GM12873 (cell line): Measurements from ENCODE around the gene CAMKK2.

Source experiments
- TF ChIP-seq, protein P1 (sequence below): IDR thresholded peaks from 2 replicates; pipeline ENCODE4 v1.5.1; 2012; ENCODE audit warnings: low read depth, mild to moderate bottlenecking, moderate library complexity, low read length, control low read depth; ENCODE audit not compliant: insufficient read depth; ENCODE audit errors: missing control alignments

CAMKK2 gene

DNA sequence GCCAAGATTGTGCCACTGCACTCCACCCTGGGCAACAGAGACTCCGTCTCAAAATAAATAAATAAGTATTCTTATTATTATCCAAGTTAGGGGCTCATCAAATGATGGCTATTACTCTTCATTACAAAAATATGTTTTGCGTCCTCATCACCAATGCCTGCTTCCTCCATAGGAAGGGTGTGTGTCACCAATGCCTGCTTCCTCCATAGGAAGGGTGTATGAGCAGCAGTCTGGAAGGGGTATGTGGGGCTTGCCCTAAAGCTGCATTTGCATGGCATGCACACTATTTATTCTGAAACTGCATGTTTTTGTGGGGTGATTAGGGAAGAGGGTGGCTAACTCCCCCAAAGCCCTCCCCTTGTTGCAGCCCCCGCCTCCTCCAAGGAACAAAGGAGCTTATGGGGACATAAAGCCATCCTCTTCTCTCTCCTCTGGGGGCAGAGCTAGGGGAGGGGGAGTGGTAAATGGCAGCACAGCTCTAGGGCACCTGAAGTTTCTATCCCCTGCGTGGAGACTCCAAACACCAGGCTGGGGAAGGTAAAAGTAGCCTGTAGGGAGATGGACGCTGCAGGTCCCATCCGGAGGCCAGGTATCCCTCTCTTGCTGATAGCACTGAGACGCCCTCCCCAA is 1.3 kb downstream of the CAMKK2 start:
- TF ChIP-seq, protein P1, sequence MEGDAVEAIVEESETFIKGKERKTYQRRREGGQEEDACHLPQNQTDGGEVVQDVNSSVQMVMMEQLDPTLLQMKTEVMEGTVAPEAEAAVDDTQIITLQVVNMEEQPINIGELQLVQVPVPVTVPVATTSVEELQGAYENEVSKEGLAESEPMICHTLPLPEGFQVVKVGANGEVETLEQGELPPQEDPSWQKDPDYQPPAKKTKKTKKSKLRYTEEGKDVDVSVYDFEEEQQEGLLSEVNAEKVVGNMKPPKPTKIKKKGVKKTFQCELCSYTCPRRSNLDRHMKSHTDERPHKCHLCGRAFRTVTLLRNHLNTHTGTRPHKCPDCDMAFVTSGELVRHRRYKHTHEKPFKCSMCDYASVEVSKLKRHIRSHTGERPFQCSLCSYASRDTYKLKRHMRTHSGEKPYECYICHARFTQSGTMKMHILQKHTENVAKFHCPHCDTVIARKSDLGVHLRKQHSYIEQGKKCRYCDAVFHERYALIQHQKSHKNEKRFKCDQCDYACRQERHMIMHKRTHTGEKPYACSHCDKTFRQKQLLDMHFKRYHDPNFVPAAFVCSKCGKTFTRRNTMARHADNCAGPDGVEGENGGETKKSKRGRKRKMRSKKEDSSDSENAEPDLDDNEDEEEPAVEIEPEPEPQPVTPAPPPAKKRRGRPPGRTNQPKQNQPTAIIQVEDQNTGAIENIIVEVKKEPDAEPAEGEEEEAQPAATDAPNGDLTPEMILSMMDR = peak; percentile 12

DNA sequence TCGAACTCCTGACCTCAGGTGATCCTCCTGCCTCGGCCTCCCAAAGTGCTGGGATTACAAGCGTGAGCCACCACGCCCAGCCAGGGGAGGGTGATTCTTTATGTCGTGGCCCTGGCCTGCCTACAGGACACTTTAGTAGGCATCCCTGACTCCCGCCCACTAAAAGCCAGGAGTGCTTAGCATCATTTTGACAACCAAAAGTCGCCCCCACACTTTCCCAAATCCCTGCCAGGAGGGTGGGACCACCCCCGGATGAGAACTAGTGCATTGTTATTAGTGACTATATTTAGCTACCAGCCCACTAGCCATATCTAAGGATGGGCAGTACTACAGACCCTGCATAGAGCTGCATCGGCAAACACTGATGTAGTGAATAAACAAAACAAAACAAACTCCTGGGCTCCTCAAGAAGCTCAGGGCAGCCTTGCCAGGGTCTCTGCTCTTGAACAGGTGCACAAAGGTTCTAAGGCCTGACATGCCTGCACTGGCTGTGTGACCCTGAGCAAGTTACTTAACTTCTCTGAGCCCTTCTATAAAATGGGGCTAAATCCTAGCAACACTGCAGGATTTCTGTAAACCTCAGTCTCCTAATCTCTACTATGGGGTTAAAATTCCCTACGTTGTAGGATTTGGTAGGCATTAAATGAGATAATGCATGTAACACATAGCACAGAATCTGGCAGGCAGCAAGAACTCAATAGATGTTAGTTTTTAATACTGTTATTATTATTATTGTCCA is 2.2 kb downstream of the CAMKK2 start:
- TF ChIP-seq, protein P1 = no peak

DNA sequence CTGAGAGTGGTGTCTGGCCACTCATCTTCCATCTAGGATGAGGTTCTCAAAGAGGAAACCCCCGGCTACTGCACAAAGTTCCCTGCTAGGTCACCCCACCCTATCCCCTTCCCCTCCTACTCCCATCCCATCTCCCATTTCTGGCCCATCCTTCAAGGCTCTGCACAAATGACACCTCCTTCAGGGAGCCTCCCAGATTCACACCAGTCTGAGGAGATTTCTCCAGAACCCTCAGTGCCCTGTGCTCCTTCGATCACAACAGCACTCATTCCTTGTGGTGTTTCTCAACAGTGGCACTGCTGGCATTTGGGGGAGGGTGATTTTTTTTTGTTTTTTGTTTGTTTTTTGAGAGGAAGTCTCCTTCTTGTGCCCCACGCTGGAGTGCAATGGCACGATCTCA is 2.9 kb downstream of the CAMKK2 start:
- TF ChIP-seq, protein P1 = no peak

DNA sequence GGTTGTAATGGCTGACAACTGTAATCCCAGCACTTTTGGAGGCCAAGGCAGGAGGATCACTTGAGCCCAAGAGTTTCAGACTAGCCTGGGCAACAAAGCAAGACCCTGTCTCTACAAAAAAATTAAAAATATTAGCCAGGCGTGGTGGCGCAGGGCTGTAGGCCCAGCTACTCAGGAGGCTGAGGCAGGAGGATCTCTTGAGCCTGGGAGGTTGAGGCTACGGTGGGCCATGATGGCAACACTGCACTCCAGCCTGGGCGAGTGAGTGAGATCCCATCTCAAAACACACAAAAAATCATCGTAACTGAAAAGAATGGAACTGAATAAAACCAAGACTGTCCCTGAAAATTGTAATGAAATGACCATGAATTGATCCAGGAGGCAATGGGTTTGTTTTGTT is 6.1 kb downstream of the CAMKK2 start:
- TF ChIP-seq, protein P1 = no peak

DNA sequence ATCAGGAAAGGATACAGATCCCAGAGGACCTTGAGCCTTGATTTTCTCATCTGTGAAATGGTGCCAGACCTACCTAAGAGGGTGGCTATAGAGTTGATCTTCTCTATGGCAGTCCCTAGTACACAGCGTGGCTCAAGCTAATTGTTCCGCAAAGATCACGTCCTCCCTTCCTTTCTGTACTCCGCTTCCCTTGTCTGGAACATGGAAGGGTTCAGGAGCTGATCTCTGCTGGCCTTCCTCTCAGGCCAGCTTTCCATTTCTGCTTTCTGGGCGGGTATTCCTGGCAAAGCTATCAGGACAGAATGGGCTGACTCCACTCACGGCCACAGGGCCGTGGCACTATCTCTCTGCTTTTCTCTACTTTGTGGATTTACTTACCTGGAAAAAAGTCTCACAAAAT is 6.5 kb downstream of the CAMKK2 start:
- TF ChIP-seq, protein P1 = no peak

DNA sequence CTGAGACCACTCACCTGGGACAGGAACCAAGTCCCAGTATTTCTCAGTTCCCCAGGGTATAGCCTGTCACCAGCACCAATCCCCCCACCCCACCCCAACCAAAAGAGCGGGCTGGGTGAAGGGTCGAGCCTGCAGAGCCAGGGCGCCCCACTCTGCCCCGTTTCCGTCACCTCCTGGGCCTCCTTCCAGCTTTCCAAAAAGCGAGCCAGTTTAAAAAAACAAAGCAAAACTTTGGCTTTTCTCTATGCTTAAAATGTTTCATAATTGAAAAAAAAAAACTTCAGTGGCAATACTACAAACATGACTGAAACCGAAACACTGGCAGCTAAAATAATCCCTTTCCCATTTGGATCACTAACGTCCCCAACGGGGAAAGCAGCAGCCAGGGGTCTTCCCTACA is 7.5 kb downstream of the CAMKK2 start:
- TF ChIP-seq, protein P1 = no peak

DNA sequence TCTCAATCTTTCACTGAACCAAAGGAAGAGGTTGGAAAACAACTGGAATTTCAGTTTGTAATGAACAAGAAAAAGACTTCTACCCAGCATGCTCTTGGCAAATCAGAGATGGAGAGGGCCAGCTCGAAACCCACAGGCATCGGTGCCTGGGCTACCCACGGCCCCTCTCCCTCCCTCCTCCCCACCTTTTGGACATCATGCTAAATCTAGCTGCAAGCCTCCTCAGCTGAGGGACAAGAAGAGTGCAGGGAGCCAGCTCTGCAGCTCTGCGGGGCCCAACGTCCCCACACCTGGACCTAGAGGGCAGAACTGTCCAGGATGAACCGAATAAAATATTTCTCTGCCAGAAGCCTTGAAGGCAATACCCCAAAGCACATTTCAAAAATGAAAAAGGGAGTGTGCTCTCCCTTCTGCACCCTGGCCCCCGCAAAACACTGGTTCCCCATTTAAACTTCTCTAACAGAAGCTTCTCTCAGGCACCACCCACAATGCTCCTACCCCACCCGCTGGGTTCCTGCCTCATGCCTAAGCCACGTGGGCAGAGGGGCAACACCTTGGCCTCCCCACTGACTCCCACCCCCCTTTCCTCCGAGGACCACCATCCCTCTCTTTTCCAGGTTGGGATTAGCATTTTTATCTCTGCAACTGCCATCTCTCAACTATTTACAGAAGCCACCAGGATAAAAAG is 8.2 kb downstream of the CAMKK2 start:
- TF ChIP-seq, protein P1 = no peak
